BJ (cell line): Measurements from ENCODE around the gene OR5B3. TPM values are rescaled to one million over a fixed set of nuclear protein-coding genes. Genes with fewer than 3 reads are reported as not detected.

Experiments used
- CTCF ChIA-PET: fragments of 350-600 bp; formaldehyde crosslinking; extraction: SDS; loops from one replicate; lab custom pipeline; 2021; ENCODE audit warnings: antibody characterized with exemption, inconsistent platforms; lab: Yijun Ruan, JAX
- POLR2A ChIA-PET: fragments of 300-600 bp; sonication (Branson Sonifier 250); formaldehyde crosslinking; extraction: SDS; loops from one replicate; lab custom pipeline; 2021; ENCODE audit warnings: antibody characterized with exemption; lab: Charles Lee
- DNase-seq: peaks from one replicate; pipeline ENCODE4 v3.0.0-alpha.2; 2011; ENCODE audit warnings: low read depth
- H3K27me3 ChIP-seq: 2 replicates; pipeline ENCODE4 v1.6.0; 2011; ENCODE audit warnings: low read length; ENCODE audit not compliant: control insufficient read depth, insufficient read depth
- H3K36me3 ChIP-seq: 2 replicates; pipeline ENCODE4 v1.5.1; 2011; ENCODE audit warnings: low read length; ENCODE audit not compliant: control insufficient read depth, insufficient read depth
- H3K4me3 ChIP-seq: 2 replicates; pipeline ENCODE4 v1.5.1; 2011; ENCODE audit warnings: low read depth, mild to moderate bottlenecking, control low read depth, low read length
- CTCF ChIP-seq: IDR thresholded peaks from 2 replicates; pipeline ENCODE4 v1.5.1; 2011; ENCODE audit warnings: low read depth, mild to moderate bottlenecking, control low read depth, inconsistent platforms, low read length, moderate library complexity; ENCODE audit not compliant: insufficient read depth
- polyA plus RNA-seq: library from polyadenylated mRNA; depleted of rRNA; stranded (reverse); fragments of >200 nt; gene quantifications from 2 replicates; pipeline ENCODE4 v1.2.3, GENCODE V29; 2011; rRNA removed

The OR5B3 gene
- polyA plus RNA-seq, 1 experiment, result not detected

- no peaks in the 10 kb centered on the region for H3K36me3 ChIP-seq
- DNase-seq, result no peak
- ChIA-PET CTCF (interaction anchor here (0.6 kb wide), 1 partner anchor 73 kb away, joined by 3 read pairs; no protein-coding TSS in a partner anchor), POLR2A (no interaction called here)
- H3K27me3 ChIP-seq, result no peaks in the 10 kb centered on the region; the same call in 1 of the 2 replicates
- no peak within 1 kb of the TSS for H3K4me3 ChIP-seq
- TF ChIP-seq CTCF, result no peak
Observed at GRCh38 chr11:58358969-58359368, 47.7 kb downstream of the OR5B3 start, which contains the start of gene OR5B17. OR5B17 (minus strand) TSS chr11:58359069; CDS start chr11:58359069, 0 bp downstream.

GRCh38 chr11:58354727-58355126 lies 51.9 kb downstream of the OR5B3 start:
- H3K4me3 ChIP-seq, result no peak overlapping the region
- DNase-seq, result no peak
- H3K36me3 ChIP-seq, result no peaks in the 10 kb centered on the region
- no peaks in the 10 kb centered on the region for H3K27me3 ChIP-seq
- no peak for TF ChIP-seq CTCF
- POLR2A ChIA-PET, result no interaction called here
- CTCF ChIA-PET, result no interaction called here

Other genes starting within 250 kb of the OR5B3 start
- not detected in 2 replicates for gene OR9Q2, start 217.8 kb downstream of the OR5B3 start, polyA plus RNA-seq
- gene OR1S2, start 202.7 kb downstream of the OR5B3 start, polyA plus RNA-seq, result not detected in 2 replicates
- not detected in 2 replicates for gene OR1S1, start 194.2 kb downstream of the OR5B3 start, polyA plus RNA-seq
- gene OR10Q1, start 178.0 kb downstream of the OR5B3 start, polyA plus RNA-seq, result not detected in 2 replicates
- not detected in 2 replicates for gene OR10W1, start 138.6 kb downstream of the OR5B3 start, polyA plus RNA-seq
- gene OR5B17, start 47.8 kb downstream of the OR5B3 start, polyA plus RNA-seq, result not detected in 2 replicates
- not detected in 2 replicates for gene OR5B2, start 21.2 kb upstream of the OR5B3 start, polyA plus RNA-seq
- not detected in 2 replicates for gene OR5B12, start 35.4 kb upstream of the OR5B3 start, polyA plus RNA-seq
- not detected in 2 replicates for gene OR5B21, start 101.2 kb upstream of the OR5B3 start, polyA plus RNA-seq
- 29.2 TPM in 2 replicates for gene LPXN, start 169.0 kb upstream of the OR5B3 start, polyA plus RNA-seq
- gene ZFP91, start 172.2 kb upstream of the OR5B3 start, polyA plus RNA-seq, result 18.3 and 33.5 TPM in 2 replicates
- 0.15 and 0.63 TPM in 2 replicates for gene CNTF, start 215.8 kb upstream of the OR5B3 start, polyA plus RNA-seq